Neural cell (in vitro differentiated cells): ENCODE data around the gene BEX1. TPM values are rescaled to one million over a fixed set of nuclear protein-coding genes. Genes with fewer than 3 reads are reported as not detected.

ENCODE experiments used
- H2AFZ ChIP-seq: fragments of 200-600, 300-800 bp; sonication (generic), shearing (Covaris generic); 2 replicates; pipeline ENCODE4 v1.6.0; 2014; ENCODE audit warnings: low read depth, mild to moderate bottlenecking, antibody characterized with exemption, low read length, moderate library complexity
- H3F3A ChIP-seq: fragments of 200-600 bp; shearing (Covaris generic); 2 replicates; pipeline ENCODE4 v1.6.1; 2016; ENCODE audit warnings: mild to moderate bottlenecking, moderate library complexity, mixed read lengths, antibody characterized with exemption, low read length; ENCODE audit not compliant: insufficient read depth, poor library complexity, severe bottlenecking
- H3K27ac ChIP-seq: fragments of 200-600, 300-800 bp; sonication (generic), shearing (Covaris generic); 2 replicates; pipeline ENCODE4 v1.5.1; 2014; ENCODE audit warnings: mild to moderate bottlenecking, low read length, moderate library complexity
- H3K27me3 ChIP-seq: fragments of 300-800, 200-600 bp; sonication (generic), shearing (Covaris generic); 2 replicates; pipeline ENCODE4 v1.6.0; 2014; ENCODE audit warnings: mild to moderate bottlenecking, low read depth, low read length, moderate library complexity; ENCODE audit not compliant: insufficient read depth
- H3K36me3 ChIP-seq: fragments of 300-800, 200-600 bp; sonication (generic), shearing (Covaris generic); 2 replicates; pipeline ENCODE4 v1.5.1; 2014; ENCODE audit warnings: mild to moderate bottlenecking, antibody characterized with exemption, low read length, moderate library complexity; ENCODE audit not compliant: insufficient read depth
- H3K4me2 ChIP-seq: fragments of 300-800, 200-600 bp; sonication (generic), shearing (Covaris generic); 2 replicates; pipeline ENCODE4 v1.6.0; 2014; ENCODE audit warnings: mild to moderate bottlenecking, low read length
- H3K4me3 ChIP-seq: fragments of 300-800, 200-600 bp; sonication (generic), shearing (Covaris generic); 2 replicates; pipeline ENCODE4 v1.5.1; 2014; ENCODE audit warnings: mild to moderate bottlenecking, low read length, moderate library complexity
- H3K79me2 ChIP-seq: fragments of 200-600 bp; shearing (Covaris generic); replicated peaks from 2 replicates; pipeline ENCODE4 v1.6.0; 2014; ENCODE audit warnings: mild to moderate bottlenecking, low read length, moderate library complexity; ENCODE audit not compliant: insufficient read depth
- H3K9ac ChIP-seq: fragments of 300-800, 200-600 bp; sonication (generic), shearing (Covaris generic); 2 replicates; pipeline ENCODE4 v1.6.1; 2016; ENCODE audit warnings: mild to moderate bottlenecking, low read length, mixed read lengths
- H3K9me2 ChIP-seq: fragments of 200-600 bp; shearing (Covaris generic); 2 replicates; pipeline ENCODE4 v1.6.1; 2016; ENCODE audit warnings: mild to moderate bottlenecking, low read length, mixed read lengths; ENCODE audit not compliant: insufficient read depth
- H3K9me3 ChIP-seq: fragments of 200-600, 300-800 bp; sonication (generic), shearing (Covaris generic); 2 replicates; pipeline ENCODE4 v1.6.1; 2016; ENCODE audit warnings: mild to moderate bottlenecking, mixed run types, low read length, moderate library complexity, mixed read lengths
- H4K20me1 ChIP-seq: fragments of 200-600 bp; shearing (Covaris generic); 2 replicates; pipeline ENCODE4 v1.6.1; 2016; ENCODE audit warnings: mild to moderate bottlenecking, mixed run types; ENCODE audit not compliant: insufficient read depth
- CTCF ChIP-seq: fragments of 450-650 bp; IDR thresholded peaks from 2 replicates; pipeline ENCODE4 v1.5.1; 2014; ENCODE audit warnings: antibody characterized with exemption, mild to moderate bottlenecking, moderate library complexity; ENCODE audit not compliant: poor library complexity, severe bottlenecking
- EP300 ChIP-seq: fragments of 450-650 bp; conservative IDR thresholded peaks from 2 replicates; pipeline ENCODE4 v1.6.1; 2014; ENCODE audit warnings: antibody characterized with exemption, mild to moderate bottlenecking, moderate library complexity; ENCODE audit not compliant: poor library complexity, severe bottlenecking
- EZH2 ChIP-seq: fragments of 200-600, 300-800 bp; shearing (Covaris generic), sonication (generic); IDR thresholded peaks from 2 replicates; pipeline ENCODE4 v1.6.1; 2014; ENCODE audit warnings: antibody characterized with exemption, low read length, borderline replicate concordance, mild to moderate bottlenecking; ENCODE audit not compliant: insufficient read depth, poor library complexity, severe bottlenecking
- MXI1 ChIP-seq: fragments of 450-650 bp; conservative IDR thresholded peaks from 2 replicates; pipeline ENCODE4 v1.6.1; 2014; ENCODE audit warnings: antibody characterized with exemption, mild to moderate bottlenecking; ENCODE audit not compliant: poor library complexity, severe bottlenecking
- POLR2AphosphoS5 ChIP-seq: IDR thresholded peaks from 2 replicates; pipeline ENCODE4 v1.6.1; 2012
- RAD21 ChIP-seq: fragments of 450-650 bp; conservative IDR thresholded peaks from 2 replicates; pipeline ENCODE4 v1.6.1; 2014; ENCODE audit warnings: antibody characterized with exemption, mild to moderate bottlenecking, moderate library complexity
- SMC3 ChIP-seq: fragments of 450-650 bp; conservative IDR thresholded peaks from 2 replicates; pipeline ENCODE4 v1.6.1; 2014; ENCODE audit warnings: antibody characterized with exemption, mild to moderate bottlenecking, moderate library complexity; ENCODE audit not compliant: poor library complexity
- TAF1 ChIP-seq: IDR thresholded peaks from 2 replicates; pipeline ENCODE4 v1.6.1; 2012; ENCODE audit warnings: low read depth
- polyA plus RNA-seq: library from polyadenylated mRNA; depleted of rRNA; stranded (reverse); fragments of >200 nt; gene quantifications from 2 replicates; pipeline ENCODE4 v1.2.3, GENCODE V29; 2014
- TF ChIP-seq, protein P1 (sequence below): IDR thresholded peaks from 2 replicates; pipeline ENCODE4 v1.6.1; 2012; ENCODE audit warnings: borderline replicate concordance

Gene BEX1
- polyA plus RNA-seq, 1 donor from 2014 or later = 1,035 TPM

DNA sequence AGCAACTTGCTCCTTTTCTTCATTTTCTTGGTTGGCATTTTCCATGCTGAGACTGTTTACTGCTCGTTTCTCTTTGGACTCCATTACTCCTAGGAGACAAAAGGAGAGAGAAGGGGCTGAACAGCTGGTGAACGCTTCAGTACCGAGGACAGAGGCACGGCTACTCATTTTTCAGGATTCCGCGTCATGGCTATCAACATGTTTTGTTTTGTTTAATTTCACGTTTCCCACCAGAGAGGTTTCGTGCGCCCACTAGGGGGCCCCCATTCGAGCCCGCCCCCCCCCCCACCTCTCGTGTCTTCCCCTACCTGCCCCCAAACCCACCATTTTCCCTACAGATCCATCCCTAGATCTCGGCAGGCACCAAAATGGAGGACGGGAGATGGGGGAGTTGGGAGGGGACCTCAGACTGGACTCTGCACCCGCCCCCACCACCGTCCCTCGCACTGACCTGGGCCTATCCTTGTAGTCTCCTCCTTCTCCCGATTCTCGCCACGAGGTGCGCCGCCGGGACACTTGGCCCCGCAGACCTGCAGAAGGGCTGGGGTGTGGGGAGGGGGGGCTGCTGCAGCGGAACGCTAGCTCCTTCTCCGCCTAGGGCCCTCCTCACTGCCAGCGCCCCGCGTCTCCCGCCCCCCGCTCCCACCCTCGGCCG lies 653 bp downstream of the BEX1 start:
- peak overlapping the region; percentile 95 for H3K9ac ChIP-seq
- peak overlapping the region; percentile 91 for H3K27ac ChIP-seq
- no peaks in the 10 kb centered on the region for H3F3A ChIP-seq
- TF ChIP-seq MXI1 (no peak), POLR2AphosphoS5 (no peak), SMC3 (no peak), TAF1 (no peak), EP300 (no peak)
- TF ChIP-seq, protein P1, sequence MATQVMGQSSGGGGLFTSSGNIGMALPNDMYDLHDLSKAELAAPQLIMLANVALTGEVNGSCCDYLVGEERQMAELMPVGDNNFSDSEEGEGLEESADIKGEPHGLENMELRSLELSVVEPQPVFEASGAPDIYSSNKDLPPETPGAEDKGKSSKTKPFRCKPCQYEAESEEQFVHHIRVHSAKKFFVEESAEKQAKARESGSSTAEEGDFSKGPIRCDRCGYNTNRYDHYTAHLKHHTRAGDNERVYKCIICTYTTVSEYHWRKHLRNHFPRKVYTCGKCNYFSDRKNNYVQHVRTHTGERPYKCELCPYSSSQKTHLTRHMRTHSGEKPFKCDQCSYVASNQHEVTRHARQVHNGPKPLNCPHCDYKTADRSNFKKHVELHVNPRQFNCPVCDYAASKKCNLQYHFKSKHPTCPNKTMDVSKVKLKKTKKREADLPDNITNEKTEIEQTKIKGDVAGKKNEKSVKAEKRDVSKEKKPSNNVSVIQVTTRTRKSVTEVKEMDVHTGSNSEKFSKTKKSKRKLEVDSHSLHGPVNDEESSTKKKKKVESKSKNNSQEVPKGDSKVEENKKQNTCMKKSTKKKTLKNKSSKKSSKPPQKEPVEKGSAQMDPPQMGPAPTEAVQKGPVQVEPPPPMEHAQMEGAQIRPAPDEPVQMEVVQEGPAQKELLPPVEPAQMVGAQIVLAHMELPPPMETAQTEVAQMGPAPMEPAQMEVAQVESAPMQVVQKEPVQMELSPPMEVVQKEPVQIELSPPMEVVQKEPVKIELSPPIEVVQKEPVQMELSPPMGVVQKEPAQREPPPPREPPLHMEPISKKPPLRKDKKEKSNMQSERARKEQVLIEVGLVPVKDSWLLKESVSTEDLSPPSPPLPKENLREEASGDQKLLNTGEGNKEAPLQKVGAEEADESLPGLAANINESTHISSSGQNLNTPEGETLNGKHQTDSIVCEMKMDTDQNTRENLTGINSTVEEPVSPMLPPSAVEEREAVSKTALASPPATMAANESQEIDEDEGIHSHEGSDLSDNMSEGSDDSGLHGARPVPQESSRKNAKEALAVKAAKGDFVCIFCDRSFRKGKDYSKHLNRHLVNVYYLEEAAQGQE = no peak
- H3K36me3 ChIP-seq = no peaks in the 10 kb centered on the region
- H3K4me3 ChIP-seq = peak overlapping the region; percentile 79
- H3K9me2 ChIP-seq = no peaks in the 10 kb centered on the region
- H3K27me3 ChIP-seq = no peaks in the 10 kb centered on the region
- peak overlapping the region; percentile 65 for H3K4me2 ChIP-seq
- no peaks in the 10 kb centered on the region for H3K79me2 ChIP-seq
- peak overlapping the region; percentile 27 for H2AFZ ChIP-seq
- H4K20me1 ChIP-seq = no peaks in the 10 kb centered on the region
- no peaks in the 10 kb centered on the region for H3K9me3 ChIP-seq

- no peak for TF ChIP-seq SMC3
- no peak for TF ChIP-seq EZH2
- no peak for TF ChIP-seq EP300
- TF ChIP-seq, protein P1 = no peak
- TF ChIP-seq CTCF = no peak
- no peak for TF ChIP-seq TAF1
- TF ChIP-seq POLR2AphosphoS5 = no peak
- TF ChIP-seq MXI1 = no peak
- TF ChIP-seq RAD21 = no peak
- Histone ChIP-seq H4K20me1 (no peaks in the 10 kb centered on the region), H3K4me2 (no peak overlapping the region), H3K9me3 (no peaks in the 10 kb centered on the region), H3K36me3 (no peaks in the 10 kb centered on the region), H3K9ac (no peak overlapping the region), H3K9me2 (no peaks in the 10 kb centered on the region), H3K27ac (no peak overlapping the region), H3K79me2 (no peaks in the 10 kb centered on the region), H3K4me3 (no peak overlapping the region), H3F3A (no peaks in the 10 kb centered on the region), H3K27me3 (no peaks in the 10 kb centered on the region), H2AFZ (no peak overlapping the region)
Measured at GRCh38 chrX:103061486-103061885, 2.5 kb downstream of the BEX1 start.
